HEK293T (cell line): ENCODE measurements around the gene RNF148.

Experiments
- ARNT ChIP-seq: fragments of 450-650 bp; IDR thresholded peaks from 2 replicates; pipeline ENCODE4 v1.6.1; 2017; ENCODE audit warnings: mild to moderate bottlenecking
- BHLHE40 ChIP-seq: fragments of 450-650 bp; IDR thresholded peaks from 2 replicates; pipeline ENCODE4 v1.6.1; 2016; ENCODE audit warnings: mild to moderate bottlenecking, moderate library complexity, borderline replicate concordance
- CTBP1 ChIP-seq: fragments of 450-650 bp; IDR thresholded peaks from 2 replicates; pipeline ENCODE4 v1.6.1; 2016; ENCODE audit warnings: borderline replicate concordance
- FOXA1 ChIP-seq: fragments of 450-650 bp; IDR thresholded peaks from 2 replicates; pipeline ENCODE4 v1.6.1; 2016; ENCODE audit warnings: mild to moderate bottlenecking
- FOXK2 ChIP-seq: fragments of 450-650 bp; IDR thresholded peaks from 2 replicates; pipeline ENCODE4 v1.6.1; 2016; ENCODE audit warnings: mild to moderate bottlenecking
- FOXM1 ChIP-seq: fragments of 450-650 bp; IDR thresholded peaks from 2 replicates; pipeline ENCODE4 v1.6.1; 2017; ENCODE audit warnings: mild to moderate bottlenecking, borderline replicate concordance
- HDGF ChIP-seq: fragments of 450-650 bp; IDR thresholded peaks from 2 replicates; pipeline ENCODE4 v1.6.1; 2017; ENCODE audit warnings: antibody characterized with exemption, borderline replicate concordance
- LEF1 ChIP-seq: fragments of 450-650 bp; IDR thresholded peaks from 2 replicates; pipeline ENCODE4 v1.6.1; 2017; ENCODE audit warnings: mild to moderate bottlenecking, borderline replicate concordance
- PKNOX1 ChIP-seq: fragments of 450-650 bp; IDR thresholded peaks from 2 replicates; pipeline ENCODE4 v1.6.1; 2016
- SP1 ChIP-seq: fragments of 450-650 bp; IDR thresholded peaks from 2 replicates; pipeline ENCODE4 v1.6.1; 2017
- SUZ12 ChIP-seq: fragments of 450-650 bp; IDR thresholded peaks from 2 replicates; pipeline ENCODE4 v1.6.1; 2016; ENCODE audit warnings: mild to moderate bottlenecking

DNA sequence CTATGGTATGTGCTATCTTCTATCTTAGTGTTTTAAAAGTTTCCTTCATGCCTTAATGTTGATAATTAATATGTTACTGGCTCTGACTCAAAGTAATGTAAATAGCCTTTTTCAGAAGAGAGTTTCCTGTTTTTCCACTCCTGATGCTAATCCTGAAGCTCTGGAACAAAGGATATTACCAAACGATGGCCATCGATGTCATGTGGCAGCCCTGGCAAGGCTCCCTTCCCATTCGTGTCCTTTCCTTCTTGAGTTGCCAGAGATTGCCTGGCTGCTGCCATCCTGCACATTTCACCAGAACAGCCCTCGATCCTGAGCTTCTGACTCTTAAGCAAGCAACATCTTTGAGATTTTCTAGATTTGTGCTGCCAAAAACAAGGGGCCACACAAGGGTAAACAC is 49.8 kb downstream of the RNF148 start:
- TF ChIP-seq BHLHE40 (no peak), SUZ12 (no peak), HDGF (no peak), LEF1 (no peak), FOXA1 (no peak), PKNOX1 (no peak), CTBP1 (no peak), FOXM1 (no peak), SP1 (no peak), ARNT (no peak), FOXK2 (no peak)
